Small intestine (tissue), 7 donors: Measurements from ENCODE around the gene COQ8A. TPM values are rescaled to one million over a fixed set of nuclear protein-coding genes. Genes with fewer than 3 reads are reported as not detected.

ENCODE experiments used
- DNase-seq, 2 donors: peaks; one replicate each; pipeline versions ENCODE4 v3.0.0 to v3.0.0-alpha.2; 2013
- FAIRE-seq: peaks from 2 replicates; lab custom pipeline; 2012; peaks lifted over from hg19 to GRCh38; lab: Jason Lieb, UNC
- H3K27ac ChIP-seq, 3 donors: one replicate each; pipeline ENCODE4 v1.5.1; 2013; ENCODE audit warnings: low read length in 2 of 3, mild to moderate bottlenecking in 2 of 3, control low read depth in 1 of 3, inconsistent platforms in 1 of 3, low read depth in 1 of 3, moderate library complexity in 1 of 3
- H3K27me3 ChIP-seq, 3 donors: one replicate each; pipeline ENCODE4 v1.6.1; 2013; ENCODE audit warnings: low read length in 3 of 3, inconsistent platforms in 1 of 3; ENCODE audit not compliant: control insufficient read depth in 3 of 3, insufficient read depth in 3 of 3
- H3K36me3 ChIP-seq, 3 donors: one replicate each; pipeline ENCODE4 v1.6.1; 2013; ENCODE audit warnings: low read length in 3 of 3, inconsistent platforms in 1 of 3, low read depth in 1 of 3, mild to moderate bottlenecking in 1 of 3, moderate library complexity in 1 of 3; ENCODE audit not compliant: control insufficient read depth in 3 of 3, insufficient read depth in 2 of 3
- H3K4me1 ChIP-seq, 3 donors: one replicate each; pipeline ENCODE4 v1.6.1; 2013; ENCODE audit warnings: low read length in 2 of 3, inconsistent platforms in 1 of 3, low read depth in 1 of 3, mild to moderate bottlenecking in 1 of 3, moderate library complexity in 1 of 3; ENCODE audit not compliant: control insufficient read depth in 3 of 3, insufficient read depth in 2 of 3
- H3K4me3 ChIP-seq, 3 donors: one replicate each; pipeline ENCODE4 v1.5.1; 2013; ENCODE audit warnings: low read length in 3 of 3, control low read depth in 1 of 3, inconsistent platforms in 1 of 3, low read depth in 1 of 3, mild to moderate bottlenecking in 1 of 3, moderate library complexity in 1 of 3
- H3K9me3 ChIP-seq, 2 donors: one replicate each; pipeline ENCODE4 v1.6.1; 2013; ENCODE audit warnings: low read depth in 1 of 2, low read length in 1 of 2; ENCODE audit not compliant: control insufficient read depth in 2 of 2, insufficient read depth in 1 of 2
- WGBS, 3 donors: extraction: QIAGEN DNeasy Blood & Tissue Kit; methylation state at CpG; one replicate each; pipeline ENCODE4 v1.1.7; 2013; 5-methylcytosine and 5-hydroxymethylcytosine counted together
- polyA plus RNA-seq, 4 donors: library from polyadenylated mRNA; stranded (reverse) in 3 of 4; unstranded in 1 of 4; fragments of 200-250 nt in 3 of 4; fragments of 120-200 nt in 1 of 4; gene quantifications; one replicate each; pipeline versions ENCODE4 v1.2.1 to v1.2.3, GENCODE V29; 2013
- donor health status: healthy with polysubstance abuse.
- donor health status: control.
- donor health status: control.
- donor health status: Bipolar disorder and iron deficiency.
- donor health status: healthy.

Gene COQ8A
- polyA plus RNA-seq, 4 donors = 35.7 to 52.6 (median 47.7) TPM

- Histone ChIP-seq H3K36me3 (peaks cover 0 to 83% (median 2%) of the 10 kb centered on the region in 3 donors), H3K9me3 (no peaks in the 10 kb centered on the region), H3K27me3 (no peaks in the 10 kb centered on the region), H3K4me3 (no peak overlapping the region), H3K4me1 (peaks cover 6 to 16% (median 6%) of the 10 kb centered on the region in 3 donors), H3K27ac (no peak overlapping the region)
- DNase-seq (no peak), FAIRE-seq (no peak)
- WGBS, 3 donors = 93 to 94% (median 93%) methylated on average over 5 to 10 of the region's 10 CpGs
Observed at GRCh38 chr1:226978432-226979114, 38.5 kb downstream of the COQ8A start.

GRCh38 chr1:226979115-226979516 is 39.0 kb downstream of the COQ8A start:
- DNase-seq (no peak), FAIRE-seq (no peak)
- Histone ChIP-seq H3K9me3 (no peaks in the 10 kb centered on the region), H3K4me3 (no peak overlapping the region), H3K36me3 (peaks cover 0 to 84% (median 2%) of the 10 kb centered on the region in 3 donors), H3K4me1 (peaks cover 6 to 12% (median 6%) of the 10 kb centered on the region in 3 donors), H3K27ac (no peak overlapping the region), H3K27me3 (no peaks in the 10 kb centered on the region)
- 89 to 92% (median 90%) methylated on average over 14 to 15 of the region's 15 CpGs for WGBS, 3 donors

- H3K9me3 ChIP-seq = no peaks in the 10 kb centered on the region
- DNase-seq (no peak), FAIRE-seq (no peak)
- peaks cover 4 to 7% (median 6%) of the 10 kb centered on the region in 3 donors for H3K4me1 ChIP-seq
- 83 to 89% (median 86%) methylated on average over 11 to 12 of the region's 12 CpGs for WGBS, 3 donors
- no peak overlapping the region for H3K27ac ChIP-seq
- H3K4me3 ChIP-seq = no peak overlapping the region
- no peaks in the 10 kb centered on the region for H3K27me3 ChIP-seq
- H3K36me3 ChIP-seq = peaks cover 0 to 88% (median 2%) of the 10 kb centered on the region in 3 donors
Observed at GRCh38 chr1:226979517-226980121, 39.5 kb downstream of the COQ8A start.

GRCh38 chr1:226980122-226980560 is 40.0 kb downstream of the COQ8A start:
- Histone ChIP-seq H3K27ac (no peak overlapping the region), H3K4me1 (peaks cover under 1 to 1% (median 1%) of the 10 kb centered on the region in 3 donors), H3K4me3 (no peak overlapping the region), H3K36me3 (peaks cover 0 to 88% (median 0%) of the 10 kb centered on the region in 3 donors), H3K9me3 (no peaks in the 10 kb centered on the region), H3K27me3 (no peaks in the 10 kb centered on the region)
- WGBS, 3 donors = 86 to 96% (median 96%) methylated on average over 3 to 4 of the region's 4 CpGs
- FAIRE-seq (no peak), DNase-seq (no peak)

- DNase-seq (no peak), FAIRE-seq (no peak)
- WGBS, 3 donors = 74 to 89% (median 76%) methylated on average over 25 to 26 of the region's 26 CpGs
Observed at GRCh38 chr1:226980565-226981385, 40.7 kb downstream of the COQ8A start.

GRCh38 chr1:226981386-226981817 is 41.3 kb downstream of the COQ8A start:
- no peak for FAIRE-seq
- 86 to 92% (median 90%) methylated on average over 11 to 12 of the region's 12 CpGs for WGBS, 3 donors
- Histone ChIP-seq H3K27ac (no peak overlapping the region), H3K9me3 (no peaks in the 10 kb centered on the region), H3K27me3 (no peaks in the 10 kb centered on the region), H3K4me1 (no peaks in the 10 kb centered on the region), H3K36me3 (peaks cover 0 to 95% (median 0%) of the 10 kb centered on the region in 3 donors), H3K4me3 (no peak overlapping the region)
- DNase-seq = no peak

More at GRCh38 chr1:226980565-226981385, 40.7 kb downstream of the COQ8A start:
- Histone ChIP-seq H3K4me3 (no peak overlapping the region), H3K27ac (no peak overlapping the region), H3K36me3 (peaks cover 0 to 90% (median 0%) of the 10 kb centered on the region in 3 donors), H3K27me3 (no peaks in the 10 kb centered on the region), H3K9me3 (no peaks in the 10 kb centered on the region), H3K4me1 (no peaks in the 10 kb centered on the region)

- H3K27ac ChIP-seq = no peak overlapping the region
- DNase-seq (no peak), FAIRE-seq (no peak)
- H3K4me3 ChIP-seq = no peak overlapping the region
- H3K9me3 ChIP-seq = no peaks in the 10 kb centered on the region
- WGBS, 3 donors = 88 to 94% (median 93%) methylated on average over 15 to 18 of the region's 18 CpGs
- peaks cover 0 to 99% (median 2%) of the 10 kb centered on the region in 3 donors for H3K36me3 ChIP-seq
- no peaks in the 10 kb centered on the region for H3K27me3 ChIP-seq
- no peaks in the 10 kb centered on the region for H3K4me1 ChIP-seq
Observed at GRCh38 chr1:226981838-226982237, 41.7 kb downstream of the COQ8A start.
